IPS-NIHi11 (cell line): ENCODE data around the gene SMURF2.
A peak's percentile ranks its signal among the peaks of the same experiment; 100 is the strongest.

Experiments used
- DNase-seq: peaks from one replicate; pipeline ENCODE4 v3.0.0; 2012; ENCODE audit warnings: mixed read lengths, low spot score

Gene SMURF2

DNA sequence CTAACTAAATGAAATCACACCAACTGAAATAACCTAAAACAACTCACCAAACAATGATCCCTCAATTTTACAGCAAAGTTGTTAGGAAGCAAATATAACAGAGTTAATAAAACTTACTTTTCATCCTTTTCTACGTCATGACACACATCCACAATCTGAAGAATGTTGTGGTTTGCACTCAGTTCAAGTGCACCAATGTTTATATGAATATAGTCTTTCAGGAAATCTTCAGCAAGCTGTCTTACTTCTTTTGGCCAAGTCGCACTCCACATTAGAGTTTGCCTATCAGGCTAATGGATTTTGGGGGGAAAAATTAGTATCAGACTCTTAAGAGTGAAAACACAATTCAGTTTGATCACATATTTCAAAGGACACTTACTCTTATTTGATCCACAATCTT lies 159.3 kb downstream of the SMURF2 start:
- DNase-seq: no peak

DNA sequence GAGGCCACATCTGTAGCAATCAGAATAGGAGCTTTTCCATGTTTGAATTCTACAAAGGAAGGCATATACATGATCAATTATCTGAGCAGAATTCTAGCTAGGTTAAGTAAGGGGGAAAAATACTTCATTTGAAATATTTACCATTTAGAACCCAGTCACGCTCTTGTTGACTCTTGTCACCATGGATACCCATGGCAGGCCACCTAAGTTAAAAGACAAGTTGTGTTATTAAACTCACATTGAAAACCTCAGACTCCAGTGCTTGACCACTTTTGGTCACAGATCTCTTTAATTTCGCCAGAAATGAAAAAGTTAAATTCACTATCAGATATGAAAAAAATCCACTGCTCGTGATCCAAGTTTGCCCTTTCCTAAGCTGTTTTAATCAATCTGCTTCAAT lies 160.1 kb downstream of the SMURF2 start:
- DNase-seq: no peak

DNA sequence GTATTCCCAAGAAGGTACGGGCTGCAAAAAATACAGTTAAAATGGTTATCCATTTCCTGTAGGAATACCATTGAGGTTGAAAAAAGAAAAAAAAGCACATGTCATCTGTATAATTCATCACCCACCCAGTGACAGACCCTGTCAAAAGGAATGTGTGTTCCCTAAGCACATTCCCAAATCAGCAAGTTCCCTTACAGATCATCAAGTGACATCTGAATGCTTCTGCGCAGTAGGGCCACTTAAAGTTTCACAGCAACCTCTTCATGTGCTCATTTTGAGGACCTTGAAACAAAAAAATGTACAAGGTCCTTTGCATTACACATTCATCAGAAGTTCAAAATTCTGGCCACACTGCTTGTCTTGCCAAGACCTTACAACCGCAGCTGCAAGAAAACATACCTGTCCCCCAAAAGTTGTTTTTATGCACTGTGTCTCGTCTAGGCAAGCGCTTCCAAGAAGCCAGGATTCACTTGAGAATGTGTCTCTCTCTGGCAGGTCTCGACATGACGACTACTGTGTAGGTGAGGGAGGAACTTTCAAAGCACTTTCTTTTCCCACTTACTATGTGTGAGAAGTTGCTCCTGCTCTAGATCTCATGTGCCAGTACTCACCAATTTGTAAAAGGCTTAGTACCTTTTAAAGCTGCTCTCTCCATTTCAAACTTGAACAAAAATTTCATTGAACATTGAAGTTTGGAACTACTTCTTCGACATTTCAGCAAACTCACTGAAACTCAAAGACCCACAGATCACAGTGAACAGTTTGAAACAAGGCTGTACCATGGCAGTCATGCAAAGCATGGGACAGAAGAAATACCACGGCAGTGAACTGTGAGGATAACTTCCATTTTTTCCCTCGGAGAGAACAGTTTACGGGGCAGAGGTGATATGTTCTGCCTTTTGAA lies 161.0 kb downstream of the SMURF2 start:
- DNase-seq: no peak

DNA sequence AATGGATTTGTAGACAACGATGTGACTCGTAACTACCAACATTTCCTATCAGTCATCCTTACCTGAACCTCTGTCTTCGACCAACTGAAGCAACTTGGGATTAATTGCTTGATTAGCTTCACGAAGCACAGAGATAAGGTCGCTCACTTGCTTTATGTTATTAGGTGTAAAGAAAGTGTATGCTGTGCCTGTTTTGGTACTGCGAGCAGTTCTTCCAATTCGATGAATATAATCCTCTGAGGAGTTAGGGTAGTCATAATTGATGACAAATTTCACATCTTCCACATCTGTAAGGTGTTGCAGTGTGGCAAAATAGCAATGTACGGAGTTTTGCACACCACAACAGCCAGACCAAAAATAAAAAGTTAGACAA lies 161.6 kb downstream of the SMURF2 start:
- no peak for DNase-seq

DNA sequence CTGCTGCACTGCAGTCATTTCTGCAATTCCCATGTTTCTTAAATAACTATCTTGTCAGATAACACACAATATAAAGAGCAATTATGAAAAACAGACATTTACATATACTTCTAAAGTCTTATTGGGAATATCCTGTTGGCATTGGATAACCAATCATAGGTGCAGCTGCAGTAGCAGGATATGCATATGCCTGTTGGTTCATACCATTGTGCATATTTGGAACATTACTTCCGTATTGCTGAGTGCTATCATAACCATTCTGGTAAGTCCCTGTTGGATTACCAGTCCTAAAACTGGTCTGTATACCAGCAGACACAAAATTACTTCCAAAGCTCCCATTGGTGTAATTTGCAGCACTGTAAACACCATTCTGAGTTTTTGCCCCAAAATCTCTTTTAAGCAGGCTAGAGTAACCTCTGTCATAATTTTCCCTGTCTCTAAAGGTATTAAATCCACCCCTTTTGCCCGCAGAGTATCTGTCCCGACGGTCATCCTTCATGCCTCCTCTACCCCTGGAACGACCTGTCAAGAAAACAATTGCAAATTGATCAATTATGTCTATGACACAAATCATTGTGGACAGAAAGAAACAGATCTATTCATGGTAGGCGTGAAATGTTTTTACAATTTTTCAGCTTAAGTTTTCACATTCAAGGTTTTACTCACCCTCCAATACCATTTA lies 162.2 kb downstream of the SMURF2 start:
- no peak for DNase-seq

DNA sequence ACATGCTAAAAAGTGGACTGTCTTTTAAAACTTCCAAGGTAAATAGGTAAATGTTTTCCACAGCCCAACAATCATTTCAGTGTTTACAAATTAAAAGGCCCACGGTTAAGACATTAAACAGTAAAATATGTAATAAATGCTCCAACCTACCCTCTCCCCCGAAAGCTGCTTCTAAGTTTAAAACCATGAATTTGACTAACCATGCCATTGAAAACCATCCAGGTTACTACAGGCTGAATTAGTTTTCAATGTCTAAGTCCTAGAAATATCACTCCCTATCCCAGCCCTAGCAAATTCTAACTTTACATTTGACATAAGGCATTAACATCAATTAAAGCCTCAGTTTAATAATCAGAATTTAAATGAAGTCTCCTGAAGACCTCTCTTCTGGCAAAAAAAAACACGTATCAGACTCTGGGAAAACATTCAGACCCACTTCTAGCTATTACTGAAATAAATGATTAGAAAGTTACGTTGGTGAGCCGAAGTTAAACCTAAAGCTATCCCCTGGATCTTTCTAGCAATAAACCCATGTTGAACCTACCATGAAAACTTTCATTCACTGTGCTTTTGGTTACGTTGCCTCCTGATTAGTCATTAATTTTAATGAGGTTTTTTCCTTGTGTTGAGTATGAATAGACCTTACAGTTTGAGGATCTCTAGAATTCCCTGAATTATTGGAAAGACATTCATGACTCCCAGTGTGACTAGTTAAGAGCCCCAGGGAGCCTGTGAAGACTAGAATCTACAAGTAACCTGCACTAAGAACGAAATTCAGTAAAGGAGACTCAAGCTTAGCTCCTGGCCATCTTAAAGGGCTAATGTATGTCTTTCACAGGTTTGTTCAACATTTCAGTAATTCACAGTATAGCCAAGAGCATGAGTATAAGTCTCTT lies 163.6 kb downstream of the SMURF2 start:
- no peak for DNase-seq

DNA sequence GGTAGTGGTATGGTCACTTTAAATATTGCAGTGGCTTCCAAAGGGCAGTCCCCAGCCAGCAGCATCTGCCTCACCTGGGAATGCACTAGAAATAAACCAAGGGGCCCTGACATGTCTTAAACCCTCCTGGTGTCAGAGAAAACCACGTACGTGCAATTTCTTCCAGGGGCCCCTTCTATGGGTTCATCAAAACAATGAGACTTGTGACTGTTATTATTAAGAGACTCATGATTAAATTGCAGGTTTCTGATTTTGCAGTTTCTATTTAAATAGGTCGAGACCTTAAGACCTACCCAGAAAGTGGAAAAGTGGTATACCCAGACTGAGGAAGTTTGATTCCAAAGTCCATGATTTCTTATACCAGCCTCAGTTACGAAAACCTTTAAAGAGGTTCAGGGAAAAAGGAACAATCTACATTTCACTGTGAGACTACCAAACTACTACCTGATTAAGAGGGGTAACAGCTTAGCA lies 164.5 kb downstream of the SMURF2 start:
- DNase-seq: no peak

DNA sequence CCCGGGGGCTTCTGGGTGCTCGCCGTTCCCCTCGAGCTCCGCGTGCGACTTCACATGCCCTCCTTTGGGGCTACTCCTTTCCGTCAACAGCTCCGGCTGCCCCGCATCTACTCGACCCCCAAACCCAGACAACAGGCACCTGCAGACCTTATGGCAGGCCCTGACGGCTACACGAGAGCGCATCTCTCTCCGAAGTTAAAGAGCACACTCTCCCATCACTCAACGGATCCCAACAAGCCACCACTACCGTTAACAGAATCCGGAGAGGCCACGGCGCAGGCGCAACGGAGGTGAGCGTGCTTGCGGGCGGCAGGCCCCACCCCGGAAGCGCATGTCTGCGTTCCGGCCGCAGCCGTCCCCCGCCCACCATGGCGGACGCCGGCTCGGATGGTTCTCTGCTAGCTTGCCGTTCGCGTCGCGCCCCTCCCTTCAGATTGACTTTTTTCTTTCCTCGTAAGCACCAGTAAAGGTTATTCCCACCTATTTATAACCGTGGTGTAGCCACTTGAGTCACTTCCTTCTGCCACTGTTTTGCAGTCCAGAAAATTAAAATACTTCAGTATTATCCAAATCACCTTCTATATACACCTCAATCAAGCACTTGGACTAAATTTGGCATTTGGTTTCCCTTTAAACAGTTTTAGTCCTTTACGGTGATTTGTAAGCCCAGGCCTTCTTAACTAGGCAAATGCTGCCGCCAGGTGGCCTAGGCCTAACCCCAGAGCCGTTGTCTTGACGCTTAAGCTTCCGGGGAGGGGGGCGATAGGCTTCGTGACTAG lies 165.1 kb downstream of the SMURF2 start, which contains the start of gene POLG2:
Gene POLG2 (minus strand): TSS at position 269 of the 779 bp plus-strand sequence. CDS start 86 bp downstream, at position 183.
- peak; percentile 91 for DNase-seq

DNA sequence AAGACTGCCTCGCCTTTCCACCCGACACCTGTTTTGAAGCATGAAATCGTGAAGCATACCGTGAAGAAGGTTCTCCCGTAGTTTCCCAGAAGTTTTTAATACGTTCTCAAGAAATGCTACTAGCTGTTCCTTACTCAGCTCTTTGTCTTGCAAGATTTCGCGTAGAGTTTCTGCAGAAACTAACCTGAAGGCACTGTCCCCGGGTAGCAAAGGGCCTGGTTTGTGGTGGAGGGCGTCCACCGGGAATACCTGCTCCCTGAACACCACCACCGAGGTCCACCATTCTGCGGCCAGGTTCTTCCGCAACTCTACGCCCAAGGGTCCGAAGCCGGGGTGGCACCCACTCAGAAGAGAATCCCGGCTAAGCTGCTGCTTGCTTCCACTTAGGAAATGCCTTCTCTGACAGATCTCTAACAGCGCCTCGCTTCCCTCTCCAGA lies 165.7 kb downstream of the SMURF2 start:
- DNase-seq: no peak
